ENCODE results near the gene KRT16.
"Not testable (repeated sequence)": the region's sequence is repeated elsewhere in the genome, so short reads cannot be mapped to it uniquely, and the experiment has no call there.

The KRT16 gene

DNA sequence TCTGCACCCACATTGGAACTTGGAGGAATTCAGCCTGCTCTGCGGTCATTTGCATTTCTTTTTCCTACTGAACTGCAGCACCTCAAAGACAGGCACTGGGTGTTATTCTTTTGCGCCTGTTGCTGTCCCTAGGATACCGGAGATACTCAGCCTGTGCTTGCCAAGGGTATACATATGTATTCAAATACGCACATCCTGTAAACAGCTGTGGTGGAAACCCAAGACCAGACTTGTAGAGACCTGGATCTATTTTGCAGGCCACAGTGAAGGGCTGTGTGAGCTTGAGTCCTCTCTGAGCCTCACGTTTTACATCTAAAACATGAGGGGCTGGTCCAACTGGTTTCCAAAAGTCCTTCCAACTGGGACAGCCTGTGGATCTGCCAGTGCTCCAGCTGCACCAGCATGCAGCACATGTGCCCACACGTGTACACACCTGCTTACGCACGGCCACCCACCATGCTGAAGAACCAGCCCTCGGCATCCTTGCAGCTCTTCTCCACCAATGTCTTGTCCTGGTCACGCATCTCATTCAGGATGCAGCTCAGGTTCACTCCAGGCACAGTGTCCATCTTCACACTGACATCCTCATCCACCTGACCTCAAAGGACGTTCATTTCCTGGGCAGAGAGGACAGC is 16.2 kb upstream of the KRT16 start:
- DNase-seq (ENCODE audit: low read depth in 2 of 3, low spot score in 1 of 3): not testable (repeated sequence)

DNA sequence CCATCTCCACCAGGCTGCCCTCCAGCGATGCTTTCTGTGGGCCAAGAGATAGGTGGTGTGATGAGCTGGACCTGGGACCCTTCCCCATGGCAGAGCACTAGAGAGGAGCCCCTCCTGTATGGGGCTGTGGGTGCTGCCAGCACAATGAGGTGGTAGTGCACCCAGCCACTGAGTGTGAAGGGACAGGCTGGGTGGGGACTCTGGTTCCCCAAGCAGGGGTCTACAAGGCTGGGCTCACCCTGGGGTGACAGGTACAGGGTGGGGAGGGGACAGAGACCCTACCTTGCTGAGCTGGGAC is 15.5 kb upstream of the KRT16 start:
- DNase-seq (ENCODE audit: low read depth in 2 of 3, low spot score in 1 of 3): not testable (repeated sequence)

DNA sequence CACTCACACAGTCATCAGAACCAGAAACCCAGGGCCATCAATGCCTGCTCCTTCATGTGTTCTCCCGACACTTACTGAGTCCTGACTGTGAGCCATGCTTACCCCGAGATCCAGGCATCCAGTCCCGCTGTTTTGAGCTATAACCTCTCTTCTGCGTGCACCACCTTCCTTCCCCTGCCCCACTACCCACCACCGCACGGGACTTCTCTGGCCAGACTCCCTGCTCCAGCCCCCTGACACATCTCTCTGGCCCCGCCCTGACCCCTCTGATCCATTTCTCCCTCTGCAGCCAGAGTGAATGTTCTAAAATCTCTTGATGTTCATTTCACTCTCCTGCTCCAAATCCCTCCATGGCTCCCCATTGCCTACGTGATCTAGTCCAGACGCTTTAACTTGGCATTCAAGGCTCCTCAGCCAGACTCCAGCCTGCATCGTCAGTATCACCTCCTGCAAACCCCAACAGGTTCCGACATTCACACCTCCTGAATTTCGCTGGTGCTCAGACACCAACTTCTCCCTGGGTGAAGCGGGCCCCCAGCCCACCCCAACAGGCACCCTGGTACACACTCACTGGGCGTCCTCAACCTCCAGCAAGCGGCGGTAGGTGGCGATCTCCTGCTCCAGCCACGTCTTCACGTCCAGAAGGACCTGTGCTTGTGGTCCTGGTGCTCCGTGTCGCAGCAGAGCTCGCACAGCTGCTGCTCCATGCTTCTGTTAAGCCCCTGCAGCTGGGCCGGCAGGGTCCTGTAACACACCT is 14.9 kb upstream of the KRT16 start:
- no peak for DNase-seq (ENCODE audit: low read depth in 2 of 3, low spot score in 1 of 3)

DNA sequence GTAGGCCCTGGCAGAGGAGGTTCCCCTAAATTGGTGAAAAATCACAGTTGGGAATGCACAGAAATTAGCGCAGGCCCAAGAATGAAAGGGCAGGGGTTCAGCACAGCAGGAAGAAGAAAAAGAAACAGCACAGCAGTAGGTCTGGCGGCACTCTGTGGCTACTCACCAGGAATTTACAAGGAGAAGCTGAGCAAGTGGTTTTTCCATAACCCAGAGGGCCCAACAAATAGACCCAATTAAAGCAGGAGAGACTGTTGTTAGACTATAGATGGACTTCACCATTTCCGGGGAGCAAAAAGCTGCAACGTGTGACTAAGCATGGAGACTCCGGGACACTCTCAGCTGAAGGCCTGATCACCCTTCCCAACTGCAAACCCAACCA is 14.3 kb upstream of the KRT16 start:
- DNase-seq (ENCODE audit: low read depth in 2 of 3, low spot score in 1 of 3): not testable (repeated sequence)

DNA sequence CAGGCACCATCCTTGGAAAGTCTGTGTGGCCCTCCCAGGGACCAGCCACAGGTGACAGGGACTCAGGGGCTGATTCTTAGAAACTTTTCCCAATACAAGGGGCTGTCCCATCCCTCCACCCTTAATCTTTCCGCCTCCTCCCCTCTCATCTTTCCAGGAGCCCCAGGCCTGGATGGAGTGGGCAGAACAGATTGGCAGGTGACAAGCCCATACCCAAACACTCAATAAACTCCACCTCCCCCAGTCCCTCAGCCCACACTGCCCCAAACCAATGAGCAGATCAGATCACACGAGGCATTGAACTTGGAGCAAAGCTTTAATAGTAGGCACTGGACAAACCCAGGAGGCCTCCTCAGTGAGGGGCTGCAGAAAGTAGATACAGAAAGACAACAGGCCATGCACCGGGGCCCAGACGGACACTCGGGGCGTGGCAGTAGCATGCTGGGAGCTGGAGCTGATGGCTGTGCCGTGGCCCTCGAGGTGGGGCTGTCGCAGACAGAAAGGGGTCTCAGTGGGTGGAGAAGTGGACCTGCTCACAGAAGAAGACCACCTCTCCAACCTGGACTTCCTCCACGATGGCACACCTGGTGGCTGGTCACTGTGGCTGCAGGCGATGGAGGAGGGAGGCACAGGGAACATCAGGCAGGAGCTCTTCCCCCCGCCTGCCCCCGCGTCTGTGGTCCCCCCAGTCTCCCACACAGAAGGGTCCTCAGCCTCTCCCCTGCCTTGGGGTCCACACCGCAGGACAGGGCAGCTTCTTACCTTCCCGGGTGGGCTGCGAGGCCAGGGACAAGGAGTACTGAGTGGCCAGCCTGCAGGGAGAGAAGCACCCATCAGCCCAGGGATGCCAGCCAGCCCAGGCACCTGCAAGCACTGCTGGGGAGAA is 13.7 kb upstream of the KRT16 start:
- not testable (repeated sequence) for DNase-seq (ENCODE audit: low read depth in 2 of 3, low spot score in 1 of 3)

DNA sequence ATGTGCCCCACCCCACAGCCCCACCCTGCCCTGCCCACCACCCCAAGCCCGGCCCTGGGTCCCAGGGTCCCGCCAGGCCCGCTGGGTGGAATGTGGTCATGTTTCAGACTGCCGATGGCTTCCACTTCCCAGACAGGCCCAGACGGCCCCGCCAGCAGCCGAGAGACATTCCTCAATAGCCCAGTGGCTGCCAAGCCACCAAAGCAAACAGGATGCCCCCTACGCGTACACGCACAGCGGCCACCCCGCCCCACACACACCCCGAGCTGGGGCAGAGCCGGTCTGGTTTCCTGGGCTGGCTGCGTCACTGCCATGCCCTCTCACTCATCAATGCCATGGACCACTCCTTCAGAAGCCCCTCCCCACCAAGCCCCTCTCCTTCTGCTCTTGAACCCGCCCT is 13.0 kb upstream of the KRT16 start:
- no peak for DNase-seq (ENCODE audit: low read depth in 2 of 3, low spot score in 1 of 3)

DNA sequence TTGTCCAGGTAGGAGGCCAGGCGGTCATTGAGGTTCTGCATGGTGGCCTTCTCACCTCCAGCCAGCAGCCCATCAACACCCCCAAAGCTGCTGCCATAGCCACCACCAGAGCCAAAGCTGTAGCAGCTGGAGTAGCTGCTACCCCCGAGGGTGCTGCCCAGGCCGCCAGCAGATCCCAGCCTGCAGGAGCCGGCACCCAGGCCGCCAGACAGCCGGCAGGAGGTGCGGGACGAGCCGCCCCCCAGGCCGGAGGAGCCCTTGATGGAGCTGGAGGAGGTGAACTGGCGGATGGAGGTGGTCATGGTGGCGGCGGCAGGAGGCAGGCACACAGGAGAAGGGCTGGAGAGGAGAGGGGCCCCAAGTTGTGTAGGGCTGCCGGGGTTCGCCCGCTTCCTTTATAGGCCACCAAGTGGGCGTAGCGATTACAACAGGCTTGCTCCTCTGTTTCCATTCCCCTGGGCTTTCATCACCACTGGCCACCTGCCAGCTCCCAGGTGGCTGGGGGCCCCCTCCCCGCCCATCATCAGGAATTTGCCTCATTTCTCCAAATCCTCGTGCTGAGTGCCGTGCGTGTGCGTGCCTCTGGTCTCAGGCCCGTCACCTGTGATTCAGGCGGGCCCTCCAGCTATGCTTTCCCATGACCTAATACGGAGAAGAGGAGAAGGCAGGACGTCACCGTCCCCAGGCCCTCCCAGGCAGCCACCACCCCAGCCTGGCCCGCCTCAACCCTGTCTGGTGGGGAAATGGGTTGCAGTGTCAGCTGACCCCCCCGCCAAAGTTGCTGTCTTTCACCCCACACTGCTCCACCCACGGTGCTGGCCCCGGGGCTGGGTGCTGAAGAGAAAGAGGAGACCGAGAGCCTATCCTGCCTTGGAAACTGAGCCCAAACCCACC is 11.9 kb upstream of the KRT16 start, which contains the start of gene KRT17:
Gene KRT17 (minus strand): TSS at position 368 of the 894 bp plus-strand sequence. CDS start 66 bp downstream, at position 302.
- no peak for DNase-seq (ENCODE audit: low read depth in 2 of 3, low spot score in 1 of 3)

DNA sequence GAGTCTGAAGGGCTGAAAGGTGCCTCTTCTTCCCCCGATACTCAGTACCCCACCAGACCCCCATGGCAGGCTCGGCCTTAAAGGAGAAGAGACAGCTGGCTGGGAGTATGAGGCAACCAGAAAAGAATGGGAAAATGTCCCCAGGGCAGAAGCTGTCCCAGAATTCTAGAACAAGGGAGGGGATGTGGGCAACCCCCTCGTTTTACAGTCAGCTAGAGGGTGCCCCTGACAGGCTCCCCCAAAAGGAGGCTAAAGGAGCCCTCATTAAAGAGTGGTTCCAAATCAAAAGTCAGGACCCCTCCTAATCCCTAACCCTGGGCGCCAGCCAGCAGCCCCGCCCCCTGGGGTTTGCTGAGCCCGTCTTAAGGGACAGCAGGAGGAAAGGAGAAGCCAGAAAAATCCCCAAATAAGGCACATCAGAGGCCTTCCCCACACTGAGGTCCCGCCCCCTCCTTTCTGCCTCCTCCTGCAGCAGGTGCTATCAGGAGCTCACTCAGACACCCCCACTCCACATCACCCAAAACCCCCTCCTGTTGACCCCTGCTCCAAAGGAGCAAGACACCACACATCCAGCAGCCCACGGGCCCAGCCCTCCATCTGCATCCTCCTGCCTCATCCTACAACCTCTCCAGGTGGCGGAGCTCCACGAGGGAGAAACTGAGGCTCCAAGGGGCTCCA is 10.8 kb upstream of the KRT16 start:
- DNase-seq (ENCODE audit: low read depth in 2 of 3, low spot score in 1 of 3): not testable (repeated sequence)

DNA sequence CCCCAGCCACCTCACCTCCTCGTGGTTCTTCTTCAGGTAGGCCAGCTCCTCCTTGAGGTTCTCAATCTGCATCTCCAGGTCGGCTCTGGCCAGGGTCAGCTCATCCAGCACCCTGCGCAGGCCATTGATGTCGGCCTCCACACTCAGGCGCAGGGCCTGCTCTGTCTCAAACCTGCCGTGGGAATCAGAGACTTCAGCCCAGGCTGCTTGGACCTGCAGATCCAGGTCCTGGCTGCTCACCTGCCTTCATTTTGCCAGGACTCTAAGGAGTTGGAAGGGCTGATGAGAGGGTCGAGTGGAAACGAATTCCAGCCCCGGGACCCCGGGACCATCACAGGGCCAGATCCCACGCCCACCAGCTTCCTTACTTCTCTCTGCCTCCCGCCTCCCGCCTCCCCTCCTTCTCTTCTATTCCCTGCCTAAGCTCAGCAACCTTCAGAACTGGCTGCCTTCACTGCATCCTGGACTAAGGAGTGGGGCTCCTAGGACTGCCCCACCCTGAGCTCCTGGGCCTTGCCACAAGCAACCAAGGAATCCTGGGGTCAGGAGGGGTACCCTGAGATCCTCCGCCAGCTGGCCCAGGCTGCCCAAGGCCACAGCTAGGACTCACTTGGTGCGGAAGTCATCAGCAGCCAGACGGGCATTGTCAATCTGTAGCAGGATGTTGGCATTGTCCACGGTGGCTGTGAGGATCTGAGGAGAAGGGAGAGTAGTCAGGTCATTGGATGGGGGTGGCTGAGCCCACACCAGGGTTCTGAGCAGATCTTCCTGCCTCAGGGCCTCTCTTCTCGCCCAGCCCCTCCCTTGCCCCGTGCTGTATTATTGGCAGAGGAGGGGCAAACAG is 10.0 kb upstream of the KRT16 start:
- DNase-seq (ENCODE audit: low read depth in 2 of 3, low spot score in 1 of 3): not testable (repeated sequence)

DNA sequence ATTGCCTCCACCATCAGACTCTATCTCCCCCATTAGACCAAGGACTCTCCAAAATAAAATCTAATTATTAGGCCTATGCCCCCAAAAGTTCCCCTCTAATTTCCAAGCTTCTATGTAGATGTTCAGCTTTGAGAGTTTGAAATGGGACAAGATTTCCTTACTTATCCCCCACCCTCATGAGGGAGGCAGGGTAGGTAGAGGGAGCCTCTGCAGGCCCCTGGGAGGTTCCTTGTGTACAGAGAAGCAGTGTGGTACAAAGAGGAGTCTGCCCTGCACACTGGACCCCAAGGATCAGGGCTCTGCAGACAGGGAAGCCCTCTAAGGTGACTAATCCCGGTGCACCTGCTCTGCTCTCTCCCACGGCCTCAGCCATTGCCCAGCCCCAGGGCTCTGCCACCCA is 9.3 kb upstream of the KRT16 start:
- no peak for DNase-seq (ENCODE audit: low read depth in 2 of 3, low spot score in 1 of 3)

DNA sequence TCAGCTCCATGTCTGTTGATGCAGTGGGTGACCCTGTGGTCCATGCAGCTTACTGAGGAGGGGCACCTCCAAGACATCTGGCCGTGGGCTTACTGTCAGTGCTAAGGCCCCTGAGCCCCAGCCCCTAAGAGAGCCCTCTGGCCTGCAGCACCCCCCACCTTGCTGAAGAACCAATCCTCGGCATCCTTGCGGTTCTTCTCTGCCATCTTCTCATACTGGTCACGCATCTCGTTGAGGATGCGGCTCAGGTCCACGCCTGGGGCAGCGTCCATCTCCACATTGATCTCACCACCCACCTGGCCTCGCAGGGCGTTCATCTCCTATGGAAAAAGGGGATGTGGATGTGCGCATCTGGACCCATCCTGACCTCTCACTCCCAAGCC is 8.9 kb upstream of the KRT16 start:
- not testable (repeated sequence) for DNase-seq (ENCODE audit: low read depth in 2 of 3, low spot score in 1 of 3)

DNA sequence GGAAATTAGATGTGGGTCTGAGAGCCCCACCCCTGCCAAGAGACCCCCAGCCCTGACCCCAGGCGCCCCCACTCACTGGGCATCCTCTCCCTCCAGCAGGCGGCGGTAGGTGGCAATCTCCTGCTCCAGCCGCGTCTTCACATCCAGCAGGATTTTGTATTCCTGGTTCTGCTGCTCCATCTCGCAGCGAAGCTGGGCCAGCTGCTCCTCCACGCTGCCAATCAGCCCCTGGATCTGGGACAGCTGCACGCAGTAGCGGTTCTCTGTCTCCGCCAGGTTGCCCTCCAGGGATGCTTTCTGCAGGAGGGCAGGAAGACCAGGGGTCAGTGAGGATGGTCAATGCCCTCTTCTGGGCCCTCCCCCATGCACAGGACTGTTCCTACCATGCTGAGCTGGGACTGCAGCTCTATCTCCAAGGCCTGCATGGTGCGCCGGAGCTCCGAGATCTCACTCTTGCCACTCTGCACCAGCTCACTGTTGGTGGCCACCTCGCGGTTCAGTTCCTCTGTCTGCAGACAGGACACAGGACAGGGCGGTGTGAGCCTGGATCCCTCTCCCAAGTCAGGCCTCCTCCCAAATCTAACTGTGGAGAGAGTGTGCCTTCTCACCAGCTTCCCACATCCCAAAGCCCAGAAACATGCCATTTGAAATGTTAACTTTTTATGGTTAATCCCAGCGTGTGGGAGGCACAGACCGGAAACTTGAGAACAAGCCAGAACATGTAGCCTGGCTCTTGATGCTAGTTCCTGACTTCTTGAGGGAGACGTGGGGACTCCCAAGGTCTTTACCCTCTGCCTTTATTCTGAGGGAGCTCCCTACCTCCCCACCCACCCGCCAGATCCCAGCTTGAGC is 8.2 kb upstream of the KRT16 start:
- DNase-seq (ENCODE audit: low read depth in 2 of 3, low spot score in 1 of 3): no peak

DNA sequence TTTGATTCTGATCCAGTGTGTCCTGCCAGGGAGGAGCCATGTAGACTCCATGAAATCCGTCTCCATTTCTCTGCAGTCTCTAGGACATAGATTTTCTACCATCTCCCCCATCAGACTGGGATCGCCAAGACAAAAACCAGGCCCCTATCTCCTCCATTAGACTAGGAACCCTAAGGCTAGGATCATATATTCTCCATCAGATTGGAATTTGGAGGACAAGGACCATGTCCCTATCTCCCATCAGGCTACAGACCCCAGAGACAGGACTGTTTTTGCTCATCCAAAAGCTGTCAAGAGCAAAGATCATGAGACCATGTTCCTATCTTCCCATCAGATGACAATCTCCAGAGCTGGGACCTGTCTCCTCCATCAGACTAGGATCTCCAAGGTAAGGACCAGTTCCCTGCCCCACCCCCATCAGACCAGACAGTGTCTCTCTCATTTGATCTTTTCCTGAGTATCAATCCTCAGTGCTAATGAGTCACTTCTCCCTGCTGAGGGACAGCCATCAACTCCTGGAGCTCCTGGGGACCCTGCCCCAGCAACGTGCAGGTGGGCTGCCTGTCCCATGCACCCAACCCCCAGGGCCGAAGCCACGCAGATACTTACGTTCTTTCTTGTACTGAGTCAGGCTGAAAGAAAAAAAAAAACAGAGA is 7.5 kb upstream of the KRT16 start:
- DNase-seq (ENCODE audit: low read depth in 2 of 3, low spot score in 1 of 3): not testable (repeated sequence)

DNA sequence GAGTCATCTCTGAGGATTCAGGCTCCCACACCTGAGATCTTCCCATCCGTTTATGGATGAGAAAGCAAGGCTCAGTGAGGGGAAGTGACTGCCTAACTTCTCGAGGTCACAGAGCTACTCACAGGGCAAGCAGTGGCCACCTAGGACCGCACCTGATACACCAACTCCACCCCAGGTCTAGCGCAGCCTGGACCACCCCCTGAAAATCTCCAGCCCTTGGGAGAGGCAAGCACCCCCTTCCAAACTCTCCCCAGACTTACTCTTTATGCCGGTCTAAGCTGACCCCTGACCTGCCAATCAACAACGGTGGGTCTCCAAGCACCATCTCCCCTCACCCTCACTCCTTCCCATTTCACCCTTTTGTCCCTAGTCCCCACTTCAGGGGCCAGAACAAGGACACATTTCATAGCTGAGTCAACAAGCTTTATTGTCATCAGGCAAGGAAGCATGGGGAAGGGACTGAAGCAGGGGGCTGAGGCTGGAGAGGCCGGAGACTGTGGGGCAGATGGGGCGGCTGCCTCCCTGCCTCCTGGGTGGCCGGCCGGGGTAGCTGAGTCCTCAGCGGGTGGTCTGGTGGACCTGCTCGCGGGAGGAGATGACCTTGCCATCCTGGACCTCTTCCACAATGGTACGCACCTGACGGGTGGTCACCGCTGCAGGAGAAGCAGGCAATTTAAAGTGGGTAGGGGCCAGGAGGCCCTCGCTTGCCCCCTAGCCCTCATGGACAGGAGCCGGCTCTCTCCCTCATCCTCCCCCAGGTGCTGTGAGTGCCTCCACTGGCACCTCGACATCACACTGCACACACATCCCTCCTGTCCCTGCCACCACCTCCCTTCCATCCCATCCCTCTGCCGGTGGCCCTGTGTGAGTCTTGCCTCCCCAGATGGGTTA is 6.7 kb upstream of the KRT16 start:
- no peak for DNase-seq (ENCODE audit: low read depth in 2 of 3, low spot score in 1 of 3)

DNA sequence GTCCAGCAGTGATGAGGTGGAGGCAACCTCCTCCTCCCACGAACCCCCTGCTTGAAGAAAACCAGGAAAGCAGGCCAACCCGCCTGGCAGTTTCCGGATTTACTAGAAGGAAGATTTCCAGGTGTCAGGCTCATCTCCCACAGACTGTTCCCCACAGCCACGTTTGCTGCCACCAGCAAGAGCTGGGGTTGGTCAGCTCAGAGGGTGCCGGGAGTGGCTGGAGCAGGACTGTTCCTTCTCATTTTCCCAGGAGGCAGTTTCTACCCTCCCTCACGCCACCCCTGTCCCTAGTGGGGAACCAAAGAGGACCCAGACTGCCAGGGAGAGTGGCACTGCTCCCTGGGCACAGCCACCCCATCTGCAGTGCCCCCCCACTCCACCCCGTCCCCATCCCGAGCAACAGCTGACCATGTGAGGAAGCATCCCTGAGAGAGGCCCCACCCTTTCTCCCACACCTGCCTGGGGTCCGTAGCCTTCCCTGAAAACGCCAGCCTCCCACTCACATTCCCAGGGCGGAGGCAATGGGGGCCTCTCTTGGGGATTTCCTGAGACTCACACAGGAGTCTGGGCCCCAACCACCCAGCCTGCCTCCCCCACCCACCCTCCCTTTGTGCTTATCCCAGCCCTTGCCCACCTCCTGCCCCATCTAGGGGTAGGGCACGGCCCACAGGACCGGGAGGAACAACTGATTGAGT is 5.9 kb upstream of the KRT16 start:
- no peak for DNase-seq (ENCODE audit: low read depth in 2 of 3, low spot score in 1 of 3)

DNA sequence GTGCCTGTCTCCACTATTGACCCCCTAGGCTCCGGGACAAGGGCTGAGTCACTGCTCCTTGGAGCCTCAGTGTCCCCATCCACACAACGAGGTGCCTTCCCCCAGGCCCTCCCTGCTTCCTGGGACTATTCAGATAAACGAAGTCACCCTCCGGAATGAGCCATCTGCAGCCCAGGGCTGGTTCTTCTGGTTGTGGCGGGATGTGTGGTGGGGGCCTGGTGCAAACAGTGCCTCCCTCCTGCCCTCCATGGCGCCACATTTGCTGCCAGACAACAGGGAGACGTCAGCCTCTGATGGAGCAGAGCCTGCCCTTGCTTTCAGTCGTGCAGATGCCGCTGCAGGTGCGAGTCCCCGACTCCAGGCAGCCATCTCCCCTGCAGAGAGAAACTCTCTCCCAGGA is 5.1 kb upstream of the KRT16 start:
- DNase-seq (ENCODE audit: low read depth in 2 of 3, low spot score in 1 of 3): no peak
